Neural progenitor cell (in vitro differentiated cells): ENCODE results near the gene NBAS.

Experiments used
- EZH2 ChIP-seq: fragments of 200-600 bp; sonication (generic); IDR thresholded peaks from 2 replicates; pipeline ENCODE4 v1.6.1; 2017; ENCODE audit warnings: antibody characterized with exemption, mild to moderate bottlenecking, moderate library complexity
- EZH2phosphoT487 ChIP-seq: fragments of 200-600 bp; sonication (generic); IDR thresholded peaks from 2 replicates; pipeline ENCODE4 v1.6.1; 2017; ENCODE audit warnings: antibody characterized with exemption
- TF ChIP-seq, protein P1 (sequence below): fragments of 200-600 bp; sonication (generic); IDR thresholded peaks from 2 replicates; pipeline ENCODE4 v1.5.1; 2017; ENCODE audit warnings: antibody characterized with exemption, mild to moderate bottlenecking

- TF ChIP-seq, protein P1, sequence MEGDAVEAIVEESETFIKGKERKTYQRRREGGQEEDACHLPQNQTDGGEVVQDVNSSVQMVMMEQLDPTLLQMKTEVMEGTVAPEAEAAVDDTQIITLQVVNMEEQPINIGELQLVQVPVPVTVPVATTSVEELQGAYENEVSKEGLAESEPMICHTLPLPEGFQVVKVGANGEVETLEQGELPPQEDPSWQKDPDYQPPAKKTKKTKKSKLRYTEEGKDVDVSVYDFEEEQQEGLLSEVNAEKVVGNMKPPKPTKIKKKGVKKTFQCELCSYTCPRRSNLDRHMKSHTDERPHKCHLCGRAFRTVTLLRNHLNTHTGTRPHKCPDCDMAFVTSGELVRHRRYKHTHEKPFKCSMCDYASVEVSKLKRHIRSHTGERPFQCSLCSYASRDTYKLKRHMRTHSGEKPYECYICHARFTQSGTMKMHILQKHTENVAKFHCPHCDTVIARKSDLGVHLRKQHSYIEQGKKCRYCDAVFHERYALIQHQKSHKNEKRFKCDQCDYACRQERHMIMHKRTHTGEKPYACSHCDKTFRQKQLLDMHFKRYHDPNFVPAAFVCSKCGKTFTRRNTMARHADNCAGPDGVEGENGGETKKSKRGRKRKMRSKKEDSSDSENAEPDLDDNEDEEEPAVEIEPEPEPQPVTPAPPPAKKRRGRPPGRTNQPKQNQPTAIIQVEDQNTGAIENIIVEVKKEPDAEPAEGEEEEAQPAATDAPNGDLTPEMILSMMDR = no peak
- no peak for TF ChIP-seq EZH2phosphoT487
- TF ChIP-seq EZH2 = no peak
Observed at GRCh38 chr2:15260835-15261234, 300.3 kb downstream of the NBAS start.
